SU-DHL-6 (cell line): Measurements from ENCODE around the gene CD151.

ENCODE experiments used
- H2AFZ ChIP-seq: fragments of 200-600 bp; sonication (generic); 2 replicates; pipeline ENCODE4 v1.6.1; 2014; ENCODE audit warnings: low read depth, mild to moderate bottlenecking, moderate library complexity, mixed read lengths, antibody characterized with exemption, low read length; ENCODE audit not compliant: severe bottlenecking
- H3F3A ChIP-seq: fragments of 200-600 bp; shearing (Covaris generic); 2 replicates; pipeline ENCODE4 v1.6.0; 2016; ENCODE audit warnings: antibody characterized with exemption, mild to moderate bottlenecking; ENCODE audit not compliant: insufficient read depth
- H3K27ac ChIP-seq: fragments of 200-600 bp; sonication (generic); 2 replicates; pipeline ENCODE4 v1.5.1; 2016; ENCODE audit warnings: low read depth, mild to moderate bottlenecking, low read length, moderate library complexity, mixed read lengths
- H3K27me3 ChIP-seq: fragments of 200-600 bp; sonication (generic), shearing (Covaris generic); 2 replicates; pipeline ENCODE4 v1.6.0; 2014; ENCODE audit warnings: mild to moderate bottlenecking, low read length
- H3K36me3 ChIP-seq: fragments of 200-600 bp; sonication (generic); 2 replicates; pipeline ENCODE4 v1.6.1; 2014; ENCODE audit warnings: mild to moderate bottlenecking, low read length, mixed read lengths
- H3K4me2 ChIP-seq: fragments of 300-600, 200-600 bp; shearing (Covaris generic), sonication (generic); 2 replicates; pipeline ENCODE4 v1.6.0; 2014; ENCODE audit warnings: low read length, low read depth, mild to moderate bottlenecking; ENCODE audit not compliant: poor library complexity, severe bottlenecking
- H3K4me3 ChIP-seq: fragments of 200-600 bp; sonication (generic); 2 replicates; pipeline ENCODE4 v1.5.1; 2014; ENCODE audit warnings: antibody characterized with exemption, low read length, mild to moderate bottlenecking, mixed read lengths; ENCODE audit not compliant: insufficient read depth, poor library complexity, severe bottlenecking
- H3K79me2 ChIP-seq: fragments of 200-600 bp; sonication (generic); 2 replicates; pipeline ENCODE4 v1.6.1; 2014; ENCODE audit warnings: mild to moderate bottlenecking, low read length, moderate library complexity; ENCODE audit not compliant: insufficient read depth
- H3K9ac ChIP-seq: fragments of 200-600 bp; sonication (generic); 2 replicates; pipeline ENCODE4 v1.7.0; 2014; ENCODE audit warnings: mild to moderate bottlenecking, low read length
- H3K9me2 ChIP-seq: fragments of 200-600 bp; sonication (generic); replicated peaks from 2 replicates; pipeline ENCODE4 v1.6.1; 2014; ENCODE audit warnings: low read length; ENCODE audit not compliant: insufficient read depth
- H3K9me3 ChIP-seq: fragments of 200-600 bp; sonication (generic); 2 replicates; pipeline ENCODE4 v1.6.1; 2014; ENCODE audit warnings: low read length, mixed read lengths; ENCODE audit not compliant: insufficient read depth
- H4K20me1 ChIP-seq: fragments of 200-600 bp; sonication (generic); 2 replicates; pipeline ENCODE4 v1.6.1; 2014; ENCODE audit warnings: low read depth, mild to moderate bottlenecking, antibody characterized with exemption, low read length, moderate library complexity, mixed read lengths
- CTCF ChIP-seq: fragments of 200-600 bp; sonication (generic); IDR thresholded peaks from one replicate; pipeline ENCODE4 v1.5.1; 2017; ENCODE audit warnings: antibody characterized with exemption, mild to moderate bottlenecking, low read length, moderate library complexity; ENCODE audit not compliant: insufficient read depth, poor library complexity, severe bottlenecking
- EZH2phosphoT487 ChIP-seq: fragments of 200-600 bp; sonication (generic), shearing (Covaris generic); conservative IDR thresholded peaks from 2 replicates; pipeline ENCODE4 v1.6.1; 2018; ENCODE audit warnings: mild to moderate bottlenecking, antibody characterized with exemption, low read length, moderate library complexity, mixed read lengths

CD151 gene

GRCh38 chr11:819129-819931, 13.4 kb upstream of the CD151 start:
- Histone ChIP-seq H4K20me1 (no peaks in the 10 kb centered on the region; the same call in 1 of the 2 replicates), H3K79me2 (no peaks in the 10 kb centered on the region), H3K9me2 (no peaks in the 10 kb centered on the region), H3K27ac (peak overlapping the region; percentile 34; the same call in 1 of the 2 replicates), H2AFZ (peak overlapping the region; percentile 49), H3K36me3 (no peaks in the 10 kb centered on the region), H3K4me3 (peak overlapping the region; percentile 61), H3K4me2 (peak overlapping the region; percentile 59), H3K27me3 (no peaks in the 10 kb centered on the region), H3F3A (no peaks in the 10 kb centered on the region; the same call in 1 of the 2 replicates), H3K9ac (peak overlapping the region; percentile 61), H3K9me3 (no peaks in the 10 kb centered on the region)
- TF ChIP-seq CTCF = no peak
- no peak for TF ChIP-seq EZH2phosphoT487

- Histone ChIP-seq H3K36me3 (no peaks in the 10 kb centered on the region), H3K27ac (peak overlapping the region; percentile 34; the same call in 1 of the 2 replicates), H3K79me2 (no peaks in the 10 kb centered on the region), H3K4me2 (peak overlapping the region; percentile 59), H3K9me3 (no peaks in the 10 kb centered on the region), H4K20me1 (no peaks in the 10 kb centered on the region; the same call in 1 of the 2 replicates), H3F3A (no peaks in the 10 kb centered on the region; the same call in 1 of the 2 replicates), H3K9me2 (no peaks in the 10 kb centered on the region), H3K9ac (peak overlapping the region; percentile 61), H3K27me3 (no peaks in the 10 kb centered on the region), H2AFZ (peak overlapping the region; percentile 42), H3K4me3 (peak overlapping the region; percentile 61)
- no peak for TF ChIP-seq EZH2phosphoT487
Measured at GRCh38 chr11:819943-820649, 12.7 kb upstream of the CD151 start.

- Histone ChIP-seq H3K36me3 (no peaks in the 10 kb centered on the region), H3K4me3 (peak overlapping the region; percentile 61)
Measured at GRCh38 chr11:820655-821511, 11.9 kb upstream of the CD151 start.

More at GRCh38 chr11:820655-821511, 11.9 kb upstream of the CD151 start:
- Histone ChIP-seq H3K9ac (peak overlapping the region; percentile 61), H3K27me3 (no peaks in the 10 kb centered on the region), H4K20me1 (no peaks in the 10 kb centered on the region; the same call in 1 of the 2 replicates), H3F3A (no peaks in the 10 kb centered on the region; the same call in 1 of the 2 replicates), H3K4me2 (peak overlapping the region; percentile 59), H2AFZ (no peak overlapping the region), H3K9me3 (no peaks in the 10 kb centered on the region), H3K79me2 (no peaks in the 10 kb centered on the region), H3K27ac (no peak overlapping the region), H3K9me2 (no peaks in the 10 kb centered on the region)
- TF ChIP-seq EZH2phosphoT487 = no peak
- no peak for TF ChIP-seq CTCF
